C4-2B (cell line): ENCODE results near the gene PPIL6.

Experiments
- H3K27ac ChIP-seq: fragments of 450-650 bp; 2 replicates; pipeline ENCODE4 v1.5.1; 2017
- CTCF ChIP-seq: fragments of 450-650 bp; conservative IDR thresholded peaks from 2 replicates; pipeline ENCODE4 v1.5.1; 2017; ENCODE audit warnings: mild to moderate bottlenecking
- ZFX ChIP-seq: fragments of 450-650 bp; IDR thresholded peaks from 2 replicates; pipeline ENCODE4 v1.6.1; 2017

PPIL6 gene

GRCh38 chr6:109441069-109441816, 815 bp upstream of the PPIL6 start:
- peak; percentile 49 for TF ChIP-seq CTCF
- TF ChIP-seq ZFX: no peak
- peak overlapping the region; percentile 83 for H3K27ac ChIP-seq

GRCh38 chr6:109436041-109436440, 4.4 kb downstream of the PPIL6 start:
- TF ChIP-seq ZFX: no peak
- no peak overlapping the region for H3K27ac ChIP-seq

- no peak for TF ChIP-seq ZFX
- TF ChIP-seq CTCF: no peak
- H3K27ac ChIP-seq: no peak overlapping the region
Measured at GRCh38 chr6:109434456-109434855, 6.0 kb downstream of the PPIL6 start.

- H3K27ac ChIP-seq: peak overlapping the region; percentile 82
- no peak for TF ChIP-seq CTCF
- TF ChIP-seq ZFX: no peak
Measured at GRCh38 chr6:109429496-109429895, 10.9 kb downstream of the PPIL6 start.

- TF ChIP-seq CTCF: no peak
- H3K27ac ChIP-seq: peak overlapping the region; percentile 82
Measured at GRCh38 chr6:109428889-109429477, 11.4 kb downstream of the PPIL6 start.

GRCh38 chr6:109424946-109425345, 15.5 kb downstream of the PPIL6 start:
- TF ChIP-seq ZFX (no peak), CTCF (no peak)
- H3K27ac ChIP-seq: no peak overlapping the region

- TF ChIP-seq CTCF (no peak), ZFX (no peak)
- no peak overlapping the region for H3K27ac ChIP-seq
Measured at GRCh38 chr6:109421184-109421583, 19.2 kb downstream of the PPIL6 start.

- no peak for TF ChIP-seq ZFX
- TF ChIP-seq CTCF: no peak
- H3K27ac ChIP-seq: no peak overlapping the region
Measured at GRCh38 chr6:109420751-109421150, 19.7 kb downstream of the PPIL6 start.
